Stimulated activated naive CD4-positive, alpha-beta T cell (primary cell): ENCODE measurements around the gene SPSB2.

Source experiments
- DNase-seq, 6 experiments: peaks; one replicate each; lab custom pipeline; 2025; lab: John Stamatoyannopoulos, UW

Gene SPSB2

GRCh38 chr12:6830999-6831398, 42.1 kb downstream of the SPSB2 start:
- DNase-seq, result no peak

- no peak for DNase-seq
Observed at GRCh38 chr12:6830286-6830890, 42.7 kb downstream of the SPSB2 start.

GRCh38 chr12:6829536-6830220, 43.4 kb downstream of the SPSB2 start:
- DNase-seq, result no peak

- DNase-seq, result peak in 5 of 6 experiments; percentile 26 to 74 (median 46)
Observed at GRCh38 chr12:6828781-6829535, 44.1 kb downstream of the SPSB2 start.

GRCh38 chr12:6827982-6828780, 44.9 kb downstream of the SPSB2 start, which contains the start of gene P3H3:
TSS of gene P3H3 (plus strand) at chr12:6828407. CDS start at chr12:6828441, 34 bp downstream.
- DNase-seq, result peak in 4 of 6 experiments; percentile 34 to 67 (median 53)

GRCh38 chr12:6827437-6827911, 45.6 kb downstream of the SPSB2 start:
- DNase-seq, result peak in 5 of 6 experiments; percentile 9 to 44 (median 23)

- DNase-seq, result no peak
Observed at GRCh38 chr12:6826734-6827436, 46.2 kb downstream of the SPSB2 start.

GRCh38 chr12:6826125-6826733, 46.9 kb downstream of the SPSB2 start:
- DNase-seq, result no peak

- DNase-seq, result peak; percentile 63 to 89 (median 78)
Observed at GRCh38 chr12:6825398-6826124, 47.5 kb downstream of the SPSB2 start.

- DNase-seq, result no peak
Observed at GRCh38 chr12:6824901-6825381, 48.2 kb downstream of the SPSB2 start.

GRCh38 chr12:6824085-6824775, 48.9 kb downstream of the SPSB2 start:
- no peak for DNase-seq

GRCh38 chr12:6823182-6824084, 49.7 kb downstream of the SPSB2 start:
- no peak for DNase-seq

- DNase-seq, result no peak
Observed at GRCh38 chr12:6822426-6823135, 50.5 kb downstream of the SPSB2 start.

- peak in 1 of 6 experiments; percentile 35 for DNase-seq
Observed at GRCh38 chr12:6821591-6822425, 51.3 kb downstream of the SPSB2 start, which contains the start of gene GPR162. TSS of gene GPR162 (plus strand) at chr12:6821821. CDS start at chr12:6823899, 2,078 bp downstream.
